Calu3 (cell line): Measurements from ENCODE around the gene HBS1L. TPM values are rescaled to one million over a fixed set of nuclear protein-coding genes. Genes with fewer than 3 reads are reported as not detected.

ENCODE experiments used
- BruUV-seq: library from RNA; stranded (reverse); fragments of 400-500 nt; replicated peaks from 2 replicates; lab custom pipeline; 2021; lab: Mats Ljungman, UMichigan
- CTCF ChIA-PET: fragments of 300-600 bp; sonication (Branson Sonifier 250); formaldehyde crosslinking; loops from one replicate; lab custom pipeline; 2022; ENCODE audit warnings: antibody characterized with exemption; lab: Charles Lee
- DNase-seq: peaks from one replicate; pipeline ENCODE4 v3.0.0; 2022
- H3K27ac Mint-ChIP-seq: one replicate; pipeline ENCODE4 v1.8.0; 2022; ENCODE audit warnings: mixed read lengths; ENCODE audit not compliant: unreplicated experiment
- H3K27me3 Mint-ChIP-seq: one replicate; pipeline ENCODE4 v1.8.0; 2022; ENCODE audit warnings: mixed read lengths; ENCODE audit not compliant: unreplicated experiment
- H3K36me3 Mint-ChIP-seq: one replicate; pipeline ENCODE4 v1.8.0; 2022; ENCODE audit warnings: mild to moderate bottlenecking, moderate library complexity, mixed read lengths; ENCODE audit not compliant: insufficient read depth, unreplicated experiment
- H3K4me1 Mint-ChIP-seq: one replicate; pipeline ENCODE4 v1.8.0; 2022; ENCODE audit warnings: mild to moderate bottlenecking, low read depth, mixed read lengths; ENCODE audit not compliant: unreplicated experiment
- H3K4me3 Mint-ChIP-seq: one replicate; pipeline ENCODE4 v1.8.0; 2022; ENCODE audit warnings: mild to moderate bottlenecking, low read depth, moderate library complexity, mixed read lengths; ENCODE audit not compliant: unreplicated experiment
- H3K9me3 Mint-ChIP-seq: one replicate; pipeline ENCODE4 v1.8.0; 2022; ENCODE audit warnings: low read depth, mixed read lengths; ENCODE audit not compliant: unreplicated experiment
- CTCF ChIP-seq: fragments of 200-600 bp; IDR thresholded peaks from one replicate; pipeline ENCODE4 v1.8.0; 2022; ENCODE audit warnings: antibody characterized with exemption; ENCODE audit not compliant: unreplicated experiment
- intact Hi-C: fragments of 100-400 bp; cut with micrococcal nuclease; formaldehyde crosslinking; loops from one replicate; pipeline ENCODE4 v1.10.0; 2022; ENCODE audit not compliant: unreplicated experiment
- total RNA-seq: library from RNA; stranded (reverse); gene quantifications from 2 replicates; pipeline ENCODE4 v1.2.3, GENCODE V29; 2022

Gene HBS1L
- total RNA-seq, 1 experiment from 2014 or later = 50.0 TPM

GRCh38 chr6:135075018-135075417, 20.4 kb upstream of the HBS1L start:
- peaks cover 9% of the 10 kb centered on the region for H3K4me1 Mint-ChIP-seq
- TF ChIP-seq CTCF = no peak
- H3K4me3 Mint-ChIP-seq = no peak overlapping the region
- no peaks in the 10 kb centered on the region for H3K9me3 Mint-ChIP-seq
- BruUV-seq = no TSS peak
- DNase-seq = no peak
- CTCF ChIA-PET = interaction anchor here (0.9 kb wide), 1 partner anchor 349 kb away, joined by 3 read pairs; no protein-coding TSS in a partner anchor
- intact Hi-C loops = no loop called here
- no peaks in the 10 kb centered on the region for H3K36me3 Mint-ChIP-seq
- no peaks in the 10 kb centered on the region for H3K27me3 Mint-ChIP-seq
- no peak overlapping the region for H3K27ac Mint-ChIP-seq

GRCh38 chr6:135073756-135074393, 19.3 kb upstream of the HBS1L start:
- Mint-ChIP-seq H3K4me1 (peaks cover 9% of the 10 kb centered on the region), H3K36me3 (no peaks in the 10 kb centered on the region), H3K4me3 (no peak overlapping the region), H3K27ac (no peak overlapping the region), H3K9me3 (no peaks in the 10 kb centered on the region), H3K27me3 (no peaks in the 10 kb centered on the region)
- intact Hi-C loops = no loop called here
- TF ChIP-seq CTCF = no peak
- DNase-seq = no peak
- CTCF ChIA-PET = no interaction called here
- BruUV-seq = no TSS peak

GRCh38 chr6:135073217-135073616, 18.6 kb upstream of the HBS1L start:
- H3K4me3 Mint-ChIP-seq = no peak overlapping the region
- H3K36me3 Mint-ChIP-seq = no peaks in the 10 kb centered on the region
- CTCF ChIA-PET = no interaction called here
- no TSS peak for BruUV-seq
- no peaks in the 10 kb centered on the region for H3K9me3 Mint-ChIP-seq
- no peaks in the 10 kb centered on the region for H3K27me3 Mint-ChIP-seq
- no peak for TF ChIP-seq CTCF
- DNase-seq = no peak
- intact Hi-C loops = no loop called here
- no peak overlapping the region for H3K27ac Mint-ChIP-seq
- peaks cover 9% of the 10 kb centered on the region for H3K4me1 Mint-ChIP-seq

GRCh38 chr6:135072753-135073152, 18.1 kb upstream of the HBS1L start:
- Mint-ChIP-seq H3K27me3 (no peaks in the 10 kb centered on the region), H3K27ac (no peak overlapping the region), H3K36me3 (no peaks in the 10 kb centered on the region), H3K9me3 (no peaks in the 10 kb centered on the region), H3K4me1 (peaks cover 9% of the 10 kb centered on the region), H3K4me3 (no peak overlapping the region)
- intact Hi-C loops = no loop called here
- no peak for DNase-seq
- CTCF ChIA-PET = no interaction called here
- no peak for TF ChIP-seq CTCF
- BruUV-seq = no TSS peak
